Lower lobe of right lung (tissue), 2 donors: Measurements from ENCODE around the gene FXYD2. TPM values are rescaled to one million over a fixed set of nuclear protein-coding genes. Genes with fewer than 3 reads are reported as not detected.

Experiments
- ATAC-seq, 2 donors: fragments of 200-7000 bp; cut with Tn5 transposase; one replicate each; pipeline ENCODE4 v1.9.1; 2020 to 2022; ENCODE audit warnings: mild to moderate bottlenecking in 2 of 2, moderate library complexity in 2 of 2
- DNase-seq: peaks from one replicate; pipeline ENCODE4 v3.0.0-alpha.2; 2020
- H3K27ac ChIP-seq: fragments of 200-600 bp; one replicate; pipeline ENCODE4 v1.8.0; 2022
- H3K27me3 ChIP-seq: fragments of 200-600 bp; one replicate; pipeline ENCODE4 v1.8.0; 2022; ENCODE audit warnings: low read depth
- H3K36me3 ChIP-seq: fragments of 200-600 bp; one replicate; pipeline ENCODE4 v1.8.0; 2022; ENCODE audit warnings: mild to moderate bottlenecking
- H3K4me1 ChIP-seq: fragments of 200-600 bp; one replicate; pipeline ENCODE4 v1.8.0; 2022
- H3K4me3 ChIP-seq: fragments of 200-600 bp; one replicate; pipeline ENCODE4 v1.8.0; 2022; ENCODE audit warnings: mild to moderate bottlenecking
- H3K9me3 ChIP-seq: fragments of 200-600 bp; one replicate; pipeline ENCODE4 v1.8.0; 2022
- intact Hi-C: fragments of 100-400 bp; cut with DNase I; formaldehyde crosslinking; loops from one replicate; pipeline ENCODE4 v1.11.0; 2022
- total RNA-seq: library from RNA; stranded (reverse); fragmentation: NEBNext Ultra II Directional; extraction: Animal tissue kit (Norgen Biotek cat#: 25700); gene quantifications from one replicate; pipeline ENCODE4 v1.2.1, GENCODE V29; 2021
- TF ChIP-seq, protein P1 (sequence below): fragments of 200-600 bp; IDR thresholded peaks from one replicate; pipeline ENCODE4 v1.8.0; 2022; ENCODE audit warnings: antibody characterized with exemption, mild to moderate bottlenecking
- donor health status: DM: no; HTN: yes; CAD: no; lungs with severe emphysema.

FXYD2 gene
- total RNA-seq, 1 donor from 2014 or later = 2.8 TPM

- no peak overlapping the region for H3K27ac ChIP-seq
- peak; percentile 84 for DNase-seq
- intact Hi-C loops = loop anchor here (10.0 kb wide), 1 partner anchor 101 kb away; no protein-coding TSS in a partner anchor
These were observed 19.3 kb upstream of the FXYD2 start for GRCh38 chr11:117843666-117844484.

GRCh38 chr11:117842131-117842941 lies 17.8 kb upstream of the FXYD2 start:
- ATAC-seq = peak; percentile 64 to 67
- H3K27ac ChIP-seq = peak overlapping the region; percentile 41

More at GRCh38 chr11:117843666-117844484, 19.3 kb upstream of the FXYD2 start:
- H3K4me3 ChIP-seq = no peak overlapping the region
- peaks cover 7% of the 10 kb centered on the region for H3K36me3 ChIP-seq
- peaks cover 16% of the 10 kb centered on the region for H3K4me1 ChIP-seq
- peak; percentile 80 to 85 for ATAC-seq
- no peaks in the 10 kb centered on the region for H3K27me3 ChIP-seq
- no peaks in the 10 kb centered on the region for H3K9me3 ChIP-seq
- TF ChIP-seq, protein P1, sequence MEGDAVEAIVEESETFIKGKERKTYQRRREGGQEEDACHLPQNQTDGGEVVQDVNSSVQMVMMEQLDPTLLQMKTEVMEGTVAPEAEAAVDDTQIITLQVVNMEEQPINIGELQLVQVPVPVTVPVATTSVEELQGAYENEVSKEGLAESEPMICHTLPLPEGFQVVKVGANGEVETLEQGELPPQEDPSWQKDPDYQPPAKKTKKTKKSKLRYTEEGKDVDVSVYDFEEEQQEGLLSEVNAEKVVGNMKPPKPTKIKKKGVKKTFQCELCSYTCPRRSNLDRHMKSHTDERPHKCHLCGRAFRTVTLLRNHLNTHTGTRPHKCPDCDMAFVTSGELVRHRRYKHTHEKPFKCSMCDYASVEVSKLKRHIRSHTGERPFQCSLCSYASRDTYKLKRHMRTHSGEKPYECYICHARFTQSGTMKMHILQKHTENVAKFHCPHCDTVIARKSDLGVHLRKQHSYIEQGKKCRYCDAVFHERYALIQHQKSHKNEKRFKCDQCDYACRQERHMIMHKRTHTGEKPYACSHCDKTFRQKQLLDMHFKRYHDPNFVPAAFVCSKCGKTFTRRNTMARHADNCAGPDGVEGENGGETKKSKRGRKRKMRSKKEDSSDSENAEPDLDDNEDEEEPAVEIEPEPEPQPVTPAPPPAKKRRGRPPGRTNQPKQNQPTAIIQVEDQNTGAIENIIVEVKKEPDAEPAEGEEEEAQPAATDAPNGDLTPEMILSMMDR = peak; percentile 99

GRCh38 chr11:117841551-117842031 lies 17.0 kb upstream of the FXYD2 start:
- Histone ChIP-seq H3K4me1 (peaks cover 16% of the 10 kb centered on the region), H3K4me3 (no peak overlapping the region), H3K27me3 (no peaks in the 10 kb centered on the region), H3K27ac (peak overlapping the region; percentile 41), H3K36me3 (peaks cover 7% of the 10 kb centered on the region), H3K9me3 (no peaks in the 10 kb centered on the region)
- intact Hi-C loops = loop anchor here (10.0 kb wide), 1 partner anchor 103 kb away; no protein-coding TSS in a partner anchor
- peak in 1 of 2 donors; percentile 35 for ATAC-seq
- DNase-seq = peak; percentile 32
- TF ChIP-seq, protein P1 = no peak

More at GRCh38 chr11:117842131-117842941, 17.8 kb upstream of the FXYD2 start:
- peak; percentile 52 for DNase-seq
- Histone ChIP-seq H3K9me3 (no peaks in the 10 kb centered on the region), H3K4me3 (no peak overlapping the region), H3K36me3 (peaks cover 7% of the 10 kb centered on the region), H3K27me3 (no peaks in the 10 kb centered on the region), H3K4me1 (peaks cover 16% of the 10 kb centered on the region)
- intact Hi-C loops = loop anchor here (10.0 kb wide), 1 partner anchor 102 kb away; no protein-coding TSS in a partner anchor
- TF ChIP-seq, protein P1 = no peak

DNA sequence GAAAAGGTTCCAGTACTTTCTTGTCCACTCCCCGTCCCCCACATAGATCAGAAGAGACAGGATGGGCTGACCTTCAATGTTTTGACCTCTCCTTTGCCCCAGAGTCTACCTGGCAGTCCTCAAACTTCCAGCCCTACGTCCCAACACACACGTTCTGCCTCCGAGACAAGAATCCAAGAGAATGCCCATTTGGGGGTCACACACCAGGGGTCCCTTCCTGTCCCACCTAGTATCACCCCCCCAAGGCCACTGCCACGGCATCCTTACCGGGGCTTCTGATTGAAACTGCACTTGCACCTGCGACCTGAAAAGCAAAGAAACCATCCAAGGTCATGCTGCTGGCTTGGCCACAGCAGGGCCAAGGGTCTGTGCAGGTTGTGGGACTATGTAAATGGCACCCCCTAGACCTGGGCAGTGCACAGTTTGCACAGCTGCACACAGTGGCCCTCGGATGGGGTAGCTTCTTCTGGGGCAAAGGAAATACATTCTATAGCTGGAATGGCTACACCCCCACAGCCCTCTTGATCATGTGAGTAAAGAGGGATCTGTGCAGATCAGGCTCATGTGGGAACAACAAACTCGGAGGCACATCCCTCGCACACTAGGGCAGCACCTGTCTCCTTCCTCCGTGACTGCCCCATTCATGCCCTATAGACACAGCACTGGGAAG lies 16.5 kb upstream of the FXYD2 start:
- ATAC-seq = no peak
- Histone ChIP-seq H3K27ac (peak overlapping the region; percentile 41), H3K4me1 (peaks cover 16% of the 10 kb centered on the region), H3K9me3 (no peaks in the 10 kb centered on the region), H3K27me3 (no peaks in the 10 kb centered on the region), H3K4me3 (no peak overlapping the region), H3K36me3 (peaks cover 7% of the 10 kb centered on the region)
- intact Hi-C loops = loop anchor here (10.0 kb wide), 1 partner anchor 104 kb away; no protein-coding TSS in a partner anchor
- peak; percentile 24 for DNase-seq
- TF ChIP-seq, protein P1 = no peak
